GM18867 (cell line): ENCODE results near the gene NOD2.

Experiments
- ATAC-seq: cut with Tn5 transposase; IDR thresholded peaks from one replicate; pipeline ENCODE4 v1.9.1; 2021; ENCODE audit warnings: mild to moderate bottlenecking, moderate library complexity; ENCODE audit not compliant: unreplicated experiment

NOD2 gene

GRCh38 chr16:50669741-50670140 lies 23.7 kb upstream of the NOD2 start:
- ATAC-seq: no peak

GRCh38 chr16:50670476-50670875 lies 22.9 kb upstream of the NOD2 start:
- no peak for ATAC-seq

GRCh38 chr16:50671644-50672260 lies 21.7 kb upstream of the NOD2 start:
- no peak for ATAC-seq

- ATAC-seq: no peak
These were observed 19.7 kb upstream of the NOD2 start for GRCh38 chr16:50673496-50674275.

- ATAC-seq: no peak
These were observed 18.6 kb upstream of the NOD2 start for GRCh38 chr16:50674831-50675230.

GRCh38 chr16:50675686-50676610 lies 17.5 kb upstream of the NOD2 start:
- ATAC-seq: no peak

GRCh38 chr16:50676684-50677225 lies 16.7 kb upstream of the NOD2 start:
- no peak for ATAC-seq

GRCh38 chr16:50677351-50677750 lies 16.1 kb upstream of the NOD2 start:
- ATAC-seq: no peak

- no peak for ATAC-seq
These were observed 14.9 kb upstream of the NOD2 start for GRCh38 chr16:50678531-50678930.

- no peak for ATAC-seq
These were observed 14.1 kb upstream of the NOD2 start for GRCh38 chr16:50679266-50679665.

GRCh38 chr16:50679676-50680555 lies 13.5 kb upstream of the NOD2 start:
- ATAC-seq: no peak

- no peak for ATAC-seq
These were observed 12.9 kb upstream of the NOD2 start for GRCh38 chr16:50680556-50680893.

- ATAC-seq: peak; percentile 75
These were observed 12.2 kb upstream of the NOD2 start, which contains the start of gene SNX20 for GRCh38 chr16:50681021-50681885. Gene SNX20, minus strand, starts transcription at chr16:50681312. Its CDS starts 3,786 bp downstream, at chr16:50677526.

GRCh38 chr16:50683689-50684374 lies 9.6 kb upstream of the NOD2 start:
- ATAC-seq: peak; percentile 60

- no peak for ATAC-seq
These were observed 8.5 kb upstream of the NOD2 start for GRCh38 chr16:50684823-50685461.

GRCh38 chr16:50685462-50686063 lies 7.8 kb upstream of the NOD2 start:
- no peak for ATAC-seq

GRCh38 chr16:50688083-50688482 lies 5.3 kb upstream of the NOD2 start:
- no peak for ATAC-seq

GRCh38 chr16:50688867-50689266 lies 4.5 kb upstream of the NOD2 start:
- ATAC-seq: no peak
